Measurements from ENCODE around the gene APLF. TPM values are rescaled to one million over a fixed set of nuclear protein-coding genes. Genes with fewer than 3 reads are reported as not detected.
A peak's percentile ranks its signal among the peaks of the same experiment; 100 is the strongest.
"Not testable (repeated sequence)": the region's sequence is repeated elsewhere in the genome, so short reads cannot be mapped to it uniquely, and the experiment has no call there.

Gene APLF
- polyA plus RNA-seq, 6 donors from 2014 or later: 1.7 to 3.1 (median 2.8) TPM; not detected in 1

- no peak overlapping the region for H3K4me3 Mint-ChIP-seq
- no peak for ATAC-seq (ENCODE audit: low read depth in 2 of 2)
- no peaks in the 10 kb centered on the region for H3K4me1 Mint-ChIP-seq
- peaks cover 0 to 10% (median 0%) of the 10 kb centered on the region in 7 donors for H3K9me3 Mint-ChIP-seq
- H3K36me3 Mint-ChIP-seq: peaks cover 0 to 10% of the 10 kb centered on the region in 2 donors
- H3K27me3 Mint-ChIP-seq: no peaks in the 10 kb centered on the region
- no peak overlapping the region for H3K27ac Mint-ChIP-seq
- DNase-seq: no peak
Observed at GRCh38 chr2:68566362-68566761, 99.0 kb downstream of the APLF start.

GRCh38 chr2:68568116-68568515, 100.7 kb downstream of the APLF start:
- ATAC-seq (ENCODE audit: low read depth in 2 of 2) (no peak), DNase-seq (no peak)
- H3K4me3 Mint-ChIP-seq: no peak overlapping the region
- no peak overlapping the region for H3K27ac Mint-ChIP-seq
- H3K36me3 Mint-ChIP-seq: peaks cover 0 to 10% of the 10 kb centered on the region in 2 donors
- H3K9me3 Mint-ChIP-seq: peaks cover 0 to 10% (median 0%) of the 10 kb centered on the region in 7 donors
- no peaks in the 10 kb centered on the region for H3K27me3 Mint-ChIP-seq
- no peaks in the 10 kb centered on the region for H3K4me1 Mint-ChIP-seq

GRCh38 chr2:68569604-68570003, 102.2 kb downstream of the APLF start:
- no peak overlapping the region for H3K4me3 Mint-ChIP-seq
- peaks cover 0 to 10% (median 0%) of the 10 kb centered on the region in 7 donors for H3K9me3 Mint-ChIP-seq

GRCh38 chr2:68570434-68570833, 103.0 kb downstream of the APLF start:
- H3K36me3 Mint-ChIP-seq; H3K4me3 Mint-ChIP-seq; ATAC-seq (ENCODE audit: low read depth in 2 of 2); H3K9me3 Mint-ChIP-seq; H3K27ac Mint-ChIP-seq; DNase-seq; H3K27me3 Mint-ChIP-seq; H3K4me1 Mint-ChIP-seq: not testable (repeated sequence)

More at GRCh38 chr2:68569604-68570003, 102.2 kb downstream of the APLF start:
- no peaks in the 10 kb centered on the region for H3K4me1 Mint-ChIP-seq
- H3K27ac Mint-ChIP-seq: peak overlapping the region in 1 of 6 donors; percentile 74
- peaks cover 0 to 10% of the 10 kb centered on the region in 2 donors for H3K36me3 Mint-ChIP-seq
- DNase-seq (no peak), ATAC-seq (ENCODE audit: low read depth in 2 of 2) (no peak)
- H3K27me3 Mint-ChIP-seq: no peaks in the 10 kb centered on the region

GRCh38 chr2:68574202-68574791, 106.9 kb downstream of the APLF start:
- H3K36me3 Mint-ChIP-seq: peaks cover 8 to 16% of the 10 kb centered on the region in 2 donors
- peaks cover 0 to 11% (median 2%) of the 10 kb centered on the region in 7 donors for H3K9me3 Mint-ChIP-seq
- H3K27ac Mint-ChIP-seq: no peak overlapping the region
- H3K4me1 Mint-ChIP-seq: no peaks in the 10 kb centered on the region
- H3K27me3 Mint-ChIP-seq: no peaks in the 10 kb centered on the region
- ATAC-seq (ENCODE audit: low read depth in 2 of 2): no peak
- H3K4me3 Mint-ChIP-seq: no peak overlapping the region
- no peak for DNase-seq

GRCh38 chr2:68577183-68577582, 109.8 kb downstream of the APLF start:
- ATAC-seq (ENCODE audit: low read depth in 2 of 2) (no peak), DNase-seq (no peak)
- Mint-ChIP-seq H3K4me3 (no peak overlapping the region), H3K4me1 (no peaks in the 10 kb centered on the region), H3K9me3 (peaks cover 0 to 5% (median 2%) of the 10 kb centered on the region in 7 donors), H3K27me3 (no peaks in the 10 kb centered on the region), H3K36me3 (peaks cover 8 to 14% of the 10 kb centered on the region in 2 donors), H3K27ac (no peak overlapping the region)

- ATAC-seq (ENCODE audit: low read depth in 2 of 2): no peak
- H3K36me3 Mint-ChIP-seq: peaks cover 8 to 14% of the 10 kb centered on the region in 2 donors
- H3K4me3 Mint-ChIP-seq: no peak overlapping the region
Observed at GRCh38 chr2:68579689-68580088, 112.3 kb downstream of the APLF start.

GRCh38 chr2:68588589-68588988, 121.2 kb downstream of the APLF start:
- no peak overlapping the region for H3K4me3 Mint-ChIP-seq
- no peaks in the 10 kb centered on the region for H3K9me3 Mint-ChIP-seq
- no peaks in the 10 kb centered on the region for H3K27me3 Mint-ChIP-seq
- H3K27ac Mint-ChIP-seq: no peak overlapping the region
- no peak for DNase-seq
- no peak for ATAC-seq (ENCODE audit: low read depth in 2 of 2)
- H3K36me3 Mint-ChIP-seq: peaks cover 0 to 3% of the 10 kb centered on the region in 2 donors
- no peaks in the 10 kb centered on the region for H3K4me1 Mint-ChIP-seq

More at GRCh38 chr2:68579689-68580088, 112.3 kb downstream of the APLF start:
- no peak for DNase-seq
- no peak overlapping the region for H3K27ac Mint-ChIP-seq
- H3K9me3 Mint-ChIP-seq: peaks cover 0 to 5% (median 2%) of the 10 kb centered on the region in 7 donors
- no peaks in the 10 kb centered on the region for H3K4me1 Mint-ChIP-seq
- H3K27me3 Mint-ChIP-seq: no peaks in the 10 kb centered on the region

GRCh38 chr2:68589963-68590362, 122.6 kb downstream of the APLF start:
- Mint-ChIP-seq H3K27me3 (no peaks in the 10 kb centered on the region), H3K4me1 (peaks cover 5 to 9% (median 6%) of the 10 kb centered on the region in 3 donors), H3K27ac (no peak overlapping the region), H3K36me3 (peaks cover 0 to 3% of the 10 kb centered on the region in 2 donors), H3K4me3 (no peak overlapping the region), H3K9me3 (no peaks in the 10 kb centered on the region)
- DNase-seq (no peak), ATAC-seq (ENCODE audit: low read depth in 2 of 2) (no peak)

GRCh38 chr2:68590702-68591101, 123.3 kb downstream of the APLF start:
- Mint-ChIP-seq H3K9me3 (no peaks in the 10 kb centered on the region), H3K4me3 (no peak overlapping the region), H3K4me1 (peaks cover 8 to 14% (median 9%) of the 10 kb centered on the region in 3 donors), H3K36me3 (peaks cover 0 to 3% of the 10 kb centered on the region in 2 donors), H3K27me3 (no peaks in the 10 kb centered on the region), H3K27ac (no peak overlapping the region)
- no peak for DNase-seq
- ATAC-seq (ENCODE audit: low read depth in 2 of 2): no peak

- Mint-ChIP-seq H3K36me3 (peaks cover 0 to 3% of the 10 kb centered on the region in 2 donors), H3K27ac (peak overlapping the region in 1 of 6 donors; percentile 40), H3K27me3 (no peaks in the 10 kb centered on the region), H3K9me3 (no peaks in the 10 kb centered on the region), H3K4me3 (no peak overlapping the region), H3K4me1 (peaks cover 8 to 14% (median 9%) of the 10 kb centered on the region in 3 donors)
- DNase-seq (no peak), ATAC-seq (ENCODE audit: low read depth in 2 of 2) (no peak)
Observed at GRCh38 chr2:68591225-68591624, 123.8 kb downstream of the APLF start.

GRCh38 chr2:68594041-68594440, 126.7 kb downstream of the APLF start:
- Mint-ChIP-seq H3K36me3 (no peaks in the 10 kb centered on the region), H3K4me1 (peaks cover 8 to 14% (median 9%) of the 10 kb centered on the region in 3 donors), H3K27ac (peak overlapping the region in 1 of 6 donors; percentile 75), H3K9me3 (peaks cover 0 to 6% (median 0%) of the 10 kb centered on the region in 7 donors), H3K27me3 (no peaks in the 10 kb centered on the region), H3K4me3 (no peak overlapping the region)
- no peak for ATAC-seq (ENCODE audit: low read depth in 2 of 2)
- DNase-seq: no peak

GRCh38 chr2:68594674-68595492, 127.5 kb downstream of the APLF start:
- Mint-ChIP-seq H3K4me1 (peaks cover 8 to 14% (median 9%) of the 10 kb centered on the region in 3 donors), H3K9me3 (peaks cover 0 to 14% (median 6%) of the 10 kb centered on the region in 7 donors), H3K27me3 (peaks cover 0 to under 1% (median 0%) of the 10 kb centered on the region in 3 donors), H3K27ac (peak overlapping the region in 3 of 6 donors; percentile 1 to 75 (median 18)), H3K36me3 (peaks cover 0 to 7% of the 10 kb centered on the region in 2 donors), H3K4me3 (peak overlapping the region in 3 of 8 donors; percentile 10 to 55 (median 50))
- peak in 1 of 2 donors; percentile 36 for ATAC-seq (ENCODE audit: low read depth in 2 of 2)
- DNase-seq: peak; percentile 15

GRCh38 chr2:68595493-68595785, 128.1 kb downstream of the APLF start:
- DNase-seq; H3K27me3 Mint-ChIP-seq; ATAC-seq (ENCODE audit: low read depth in 2 of 2): not testable (repeated sequence)
- peak overlapping the region in 1 of 6 donors; percentile 18 for H3K27ac Mint-ChIP-seq
- H3K9me3 Mint-ChIP-seq: peaks cover 0 to 19% (median 12%) of the 10 kb centered on the region in 7 donors
- peak overlapping the region in 1 of 8 donors; percentile 10 for H3K4me3 Mint-ChIP-seq
- peaks cover 8 to 14% (median 9%) of the 10 kb centered on the region in 3 donors for H3K4me1 Mint-ChIP-seq
- peaks cover 0 to 11% of the 10 kb centered on the region in 2 donors for H3K36me3 Mint-ChIP-seq

All from naive B cell (primary cell).